SK-N-SH treated with all-trans-retinoic acid at 6 μM for 48 hours (cell line): ENCODE data around the gene FANCD2.
"Not testable (repeated sequence)": the region's sequence is repeated elsewhere in the genome, so short reads cannot be mapped to it uniquely, and the experiment has no call there.

Experiments
- ATAC-seq: fragments of 200-7000 bp; cut with Tn5 transposase; 3 replicates; pipeline ENCODE4 v1.9.1; 2020; ENCODE audit warnings: mild to moderate bottlenecking, moderate library complexity
- ARNTL ChIP-seq: fragments of 450-650 bp; formaldehyde crosslinking; IDR thresholded peaks from 2 replicates; pipeline ENCODE4 v1.5.0; 2020; ENCODE audit warnings: low read depth, mild to moderate bottlenecking, moderate library complexity, borderline replicate concordance
- BACH2 ChIP-seq: fragments of 250-450 bp; sonication (Bioruptor Pico); IDR thresholded peaks from 2 replicates; pipeline ENCODE4 v1.9.0; 2021; ENCODE audit warnings: mild to moderate bottlenecking, borderline replicate concordance
- CREB5 ChIP-seq: fragments of 250-450 bp; sonication (Bioruptor Pico); IDR thresholded peaks from 2 replicates; pipeline ENCODE4 v1.5.1; 2020; ENCODE audit warnings: low read depth, mild to moderate bottlenecking, moderate library complexity
- CSDC2 ChIP-seq: fragments of 250-450 bp; sonication (Bioruptor Pico); IDR thresholded peaks from 2 replicates; pipeline ENCODE4 v1.5.0; 2020; ENCODE audit warnings: mild to moderate bottlenecking, moderate library complexity
- ESRRG ChIP-seq: fragments of 250-450 bp; sonication (Bioruptor Pico); IDR thresholded peaks from 2 replicates; pipeline ENCODE4 v1.6.1; 2021; ENCODE audit warnings: mild to moderate bottlenecking
- OSR1 ChIP-seq: fragments of 250-450 bp; sonication (Bioruptor Pico); IDR thresholded peaks from 2 replicates; pipeline ENCODE4 v1.8.0; 2022; ENCODE audit warnings: moderate library complexity, mild to moderate bottlenecking, inconsistent platforms
- PATZ1 ChIP-seq: fragments of 250-450 bp; sonication (Bioruptor Pico); IDR thresholded peaks from 2 replicates; pipeline ENCODE4 v1.8.0; 2020; ENCODE audit warnings: mild to moderate bottlenecking, moderate library complexity, borderline replicate concordance
- RARB ChIP-seq: fragments of 250-450 bp; sonication (Bioruptor Pico); IDR thresholded peaks from 2 replicates; pipeline ENCODE4 v1.8.0; 2021; ENCODE audit warnings: mild to moderate bottlenecking, moderate library complexity
- SNAI2 ChIP-seq: fragments of 250-450 bp; sonication (Bioruptor Pico); IDR thresholded peaks from 2 replicates; pipeline ENCODE4 v1.5.0; 2020; ENCODE audit warnings: mild to moderate bottlenecking, moderate library complexity
- TOX ChIP-seq: fragments of 250-450 bp; sonication (Bioruptor Pico); IDR thresholded peaks from 2 replicates; pipeline ENCODE4 v1.8.0; 2021; ENCODE audit warnings: mild to moderate bottlenecking, moderate library complexity, borderline replicate concordance
- ZFP30 ChIP-seq: fragments of 450-650 bp; formaldehyde crosslinking; IDR thresholded peaks from 2 replicates; pipeline ENCODE4 v1.5.0; 2022; ENCODE audit warnings: mild to moderate bottlenecking, moderate library complexity
- ZNF565 ChIP-seq: fragments of 450-650 bp; formaldehyde crosslinking; conservative IDR thresholded peaks from 2 replicates; pipeline ENCODE4 v1.5.0; 2020; ENCODE audit warnings: low read depth, mild to moderate bottlenecking, moderate library complexity
- ZNF70 ChIP-seq: fragments of 450-650 bp; formaldehyde crosslinking; IDR thresholded peaks from 2 replicates; pipeline ENCODE4 v1.5.0; 2020; ENCODE audit warnings: mild to moderate bottlenecking, moderate library complexity
- TF ChIP-seq, protein P1 (sequence below): fragments of 250-450 bp; sonication (Bioruptor Pico); IDR thresholded peaks from 2 replicates; pipeline ENCODE4 v1.5.0; 2020; ENCODE audit warnings: mild to moderate bottlenecking, moderate library complexity
- TF ChIP-seq, protein P2 (sequence below): fragments of 250-450 bp; sonication (Bioruptor Pico); IDR thresholded peaks from 2 replicates; pipeline ENCODE4 v1.8.0; 2021; ENCODE audit warnings: low read depth, mild to moderate bottlenecking, moderate library complexity, borderline replicate concordance

FANCD2 gene

GRCh38 chr3:10012106-10012505 is 14.1 kb upstream of the FANCD2 start:
- no peak for ATAC-seq
- TF ChIP-seq TOX (CRISPR knock-in tag) (no peak), CSDC2 (no peak)

GRCh38 chr3:10015461-10015904 is 10.8 kb upstream of the FANCD2 start:
- TF ChIP-seq OSR1 (CRISPR knock-in tag) (no peak), BACH2 (CRISPR knock-in tag) (no peak), SNAI2 (no peak), ARNTL (CRISPR knock-in tag) (no peak), ZFP30 (no peak), RARB (CRISPR knock-in tag) (no peak), TOX (CRISPR knock-in tag) (no peak), CREB5 (no peak), ZNF70 (CRISPR knock-in tag) (no peak), ESRRG (CRISPR knock-in tag) (no peak)
- TF ChIP-seq, protein P1, sequence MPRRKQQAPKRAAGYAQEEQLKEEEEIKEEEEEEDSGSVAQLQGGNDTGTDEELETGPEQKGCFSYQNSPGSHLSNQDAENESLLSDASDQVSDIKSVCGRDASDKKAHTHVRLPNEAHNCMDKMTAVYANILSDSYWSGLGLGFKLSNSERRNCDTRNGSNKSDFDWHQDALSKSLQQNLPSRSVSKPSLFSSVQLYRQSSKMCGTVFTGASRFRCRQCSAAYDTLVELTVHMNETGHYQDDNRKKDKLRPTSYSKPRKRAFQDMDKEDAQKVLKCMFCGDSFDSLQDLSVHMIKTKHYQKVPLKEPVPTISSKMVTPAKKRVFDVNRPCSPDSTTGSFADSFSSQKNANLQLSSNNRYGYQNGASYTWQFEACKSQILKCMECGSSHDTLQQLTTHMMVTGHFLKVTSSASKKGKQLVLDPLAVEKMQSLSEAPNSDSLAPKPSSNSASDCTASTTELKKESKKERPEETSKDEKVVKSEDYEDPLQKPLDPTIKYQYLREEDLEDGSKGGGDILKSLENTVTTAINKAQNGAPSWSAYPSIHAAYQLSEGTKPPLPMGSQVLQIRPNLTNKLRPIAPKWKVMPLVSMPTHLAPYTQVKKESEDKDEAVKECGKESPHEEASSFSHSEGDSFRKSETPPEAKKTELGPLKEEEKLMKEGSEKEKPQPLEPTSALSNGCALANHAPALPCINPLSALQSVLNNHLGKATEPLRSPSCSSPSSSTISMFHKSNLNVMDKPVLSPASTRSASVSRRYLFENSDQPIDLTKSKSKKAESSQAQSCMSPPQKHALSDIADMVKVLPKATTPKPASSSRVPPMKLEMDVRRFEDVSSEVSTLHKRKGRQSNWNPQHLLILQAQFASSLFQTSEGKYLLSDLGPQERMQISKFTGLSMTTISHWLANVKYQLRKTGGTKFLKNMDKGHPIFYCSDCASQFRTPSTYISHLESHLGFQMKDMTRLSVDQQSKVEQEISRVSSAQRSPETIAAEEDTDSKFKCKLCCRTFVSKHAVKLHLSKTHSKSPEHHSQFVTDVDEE (CRISPR knock-in tag) = no peak
- ATAC-seq = no peak

DNA sequence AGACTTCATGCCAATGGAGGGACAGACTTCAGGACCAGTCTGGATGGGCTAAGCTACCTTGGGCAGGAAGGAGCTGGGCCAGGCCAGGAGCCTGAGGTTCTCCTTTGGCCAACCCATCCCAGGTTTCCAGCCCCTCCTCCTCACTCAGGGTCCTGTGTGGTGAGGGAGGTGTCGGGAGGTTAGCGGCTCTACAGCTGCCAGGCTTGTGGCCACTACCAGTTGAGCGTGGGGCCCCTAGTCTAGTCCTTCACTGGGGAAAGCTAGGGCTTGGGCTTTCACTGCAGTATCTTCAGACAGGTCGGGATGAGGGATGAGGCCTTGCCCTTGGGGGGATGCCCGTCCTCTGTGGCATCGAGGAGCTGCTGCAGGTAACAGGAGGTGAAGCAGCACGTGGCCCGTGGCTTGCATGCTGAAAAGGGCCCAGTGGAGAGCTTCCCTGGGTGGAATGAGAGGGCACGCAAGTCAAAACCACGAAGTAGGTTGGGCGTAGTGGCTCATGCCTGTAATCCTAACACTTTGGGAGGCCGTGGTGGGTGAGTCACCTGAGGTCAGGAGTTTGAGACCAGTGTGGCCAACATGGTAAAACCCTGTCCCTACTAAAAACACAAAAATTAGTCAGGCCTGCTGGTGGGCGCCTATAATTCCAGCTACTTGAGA is 8.5 kb upstream of the FANCD2 start:
- no peak for TF ChIP-seq ZNF565 (CRISPR knock-in tag)
- TF ChIP-seq ZFP30 = no peak
- TF ChIP-seq ZNF70 (CRISPR knock-in tag) = no peak
- TF ChIP-seq ESRRG (CRISPR knock-in tag) = no peak
- no peak for TF ChIP-seq CREB5
- peak; percentile 35; the same call in 2 of the 3 replicates for ATAC-seq

- not testable (repeated sequence) for ATAC-seq
Observed at GRCh38 chr3:10018806-10019205, 7.4 kb upstream of the FANCD2 start.

GRCh38 chr3:10019326-10019725 is 6.9 kb upstream of the FANCD2 start:
- no peak for TF ChIP-seq ARNTL (CRISPR knock-in tag)
- TF ChIP-seq, protein P2, sequence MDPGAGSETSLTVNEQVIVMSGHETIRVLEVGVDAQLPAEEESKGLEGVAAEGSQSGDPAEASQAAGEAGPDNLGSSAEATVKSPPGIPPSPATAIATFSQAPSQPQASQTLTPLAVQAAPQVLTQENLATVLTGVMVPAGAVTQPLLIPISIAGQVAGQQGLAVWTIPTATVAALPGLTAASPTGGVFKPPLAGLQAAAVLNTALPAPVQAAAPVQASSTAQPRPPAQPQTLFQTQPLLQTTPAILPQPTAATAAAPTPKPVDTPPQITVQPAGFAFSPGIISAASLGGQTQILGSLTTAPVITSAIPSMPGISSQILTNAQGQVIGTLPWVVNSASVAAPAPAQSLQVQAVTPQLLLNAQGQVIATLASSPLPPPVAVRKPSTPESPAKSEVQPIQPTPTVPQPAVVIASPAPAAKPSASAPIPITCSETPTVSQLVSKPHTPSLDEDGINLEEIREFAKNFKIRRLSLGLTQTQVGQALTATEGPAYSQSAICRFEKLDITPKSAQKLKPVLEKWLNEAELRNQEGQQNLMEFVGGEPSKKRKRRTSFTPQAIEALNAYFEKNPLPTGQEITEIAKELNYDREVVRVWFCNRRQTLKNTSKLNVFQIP = no peak
- TF ChIP-seq ZNF565 (CRISPR knock-in tag) = no peak
- TF ChIP-seq PATZ1 (CRISPR knock-in tag) = no peak
- TF ChIP-seq CSDC2 = no peak
- no peak for TF ChIP-seq ZFP30
- TF ChIP-seq, all 23 proteins: peak for 0
- ATAC-seq = no peak
